Measurements from ENCODE around the gene DOCK2. TPM values are rescaled to one million over a fixed set of nuclear protein-coding genes. Genes with fewer than 3 reads are reported as not detected.

The DOCK2 gene
- total RNA-seq, 1 experiment from 2014 or later = 1.4 TPM

DNA sequence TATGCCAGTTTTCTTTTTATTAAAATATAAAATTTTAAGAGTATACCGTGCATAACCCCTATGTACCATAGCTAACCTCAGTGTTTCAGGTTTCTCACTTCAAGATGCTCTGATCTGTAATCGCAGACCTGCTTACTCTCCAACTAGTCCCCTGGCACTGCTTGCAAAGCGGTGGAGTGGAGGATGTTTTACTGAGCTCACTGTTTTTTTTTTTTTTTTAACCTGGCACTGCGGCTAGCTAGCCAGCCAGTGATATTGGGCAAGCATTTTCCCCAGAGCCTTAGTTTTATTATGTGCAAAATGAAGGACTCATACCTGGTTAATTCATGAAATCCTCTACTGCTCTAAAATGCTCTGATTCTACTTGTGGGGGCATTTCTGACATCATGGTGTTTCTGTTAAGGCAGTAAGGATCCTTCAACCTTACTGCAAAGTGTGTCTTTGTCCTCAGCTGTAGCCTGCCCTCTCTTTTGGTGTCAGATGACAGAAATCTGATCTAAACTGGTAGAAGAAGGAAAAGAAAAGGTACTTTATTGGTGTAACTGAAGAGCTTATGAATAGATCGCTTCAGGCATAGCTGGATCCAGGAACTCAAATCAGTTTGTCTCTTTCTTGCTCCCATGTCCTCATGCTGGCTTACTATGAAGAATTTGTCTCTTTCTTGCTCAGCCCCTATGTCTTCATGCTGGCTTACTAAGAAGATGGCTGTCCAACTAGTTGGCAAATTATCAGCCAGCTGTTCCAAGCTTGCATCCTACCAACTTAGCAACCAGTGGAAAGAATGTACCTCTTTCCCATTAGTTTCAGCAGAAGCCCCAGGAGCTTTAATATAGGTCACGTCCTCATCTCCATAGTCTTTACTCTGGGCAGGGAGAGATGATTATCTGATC, 59.8 kb downstream of the DOCK2 start:
- Histone ChIP-seq H3K27me3 (ENCODE audit: control insufficient read depth, insufficient read depth, low read length) (no peaks in the 10 kb centered on the region), H3K27ac (ENCODE audit: low read length) (peak overlapping the region; percentile 86), H3K9me3 (ENCODE audit: control insufficient read depth, insufficient read depth, low read depth, low read length) (no peaks in the 10 kb centered on the region; the same call in 1 of the 2 replicates), H3K4me3 (ENCODE audit: low read depth in 2 of 2, low read length in 2 of 2) (no peak overlapping the region), H3K36me3 (ENCODE audit: control insufficient read depth, insufficient read depth, low read length) (no peaks in the 10 kb centered on the region), H3K4me1 (ENCODE audit: control insufficient read depth, insufficient read depth, low read length) (peaks cover 23% of the 10 kb centered on the region)
- peak; percentile 54 for ATAC-seq
- ChIA-PET CTCF (interaction anchor here (0.5 to 1.4 kb wide), 2 partner anchors 73 to 284 kb away, joined by 3 to 6 read pairs; partner anchors contain the start of gene INSYN2B), POLR2A (interaction anchor here (0.6 to 1.4 kb wide), 2 partner anchors 28 to 113 kb away, joined by 3 to 4 read pairs; partner anchors contain the start of gene SPDL1)
- intact Hi-C loops (cut with micrococcal nuclease; ENCODE audit: unreplicated experiment) = no loop called here
- TF ChIP-seq TCF7L2 (IDR thresholded peaks at IDR 0.05; ENCODE audit: low read depth, low read length) = no peak; the same call in 1 of the 2 replicates
- no peak for TF ChIP-seq SIN3A (IDR thresholded peaks at IDR 0.05; ENCODE audit: borderline replicate concordance, insufficient read depth, low read depth, low read length)
- no peak for TF ChIP-seq REST (IDR thresholded peaks at IDR 0.05; ENCODE audit: insufficient read depth in 1 of 2, low read depth in 2 of 2, low read length in 1 of 2)
- TF ChIP-seq, protein P1, sequence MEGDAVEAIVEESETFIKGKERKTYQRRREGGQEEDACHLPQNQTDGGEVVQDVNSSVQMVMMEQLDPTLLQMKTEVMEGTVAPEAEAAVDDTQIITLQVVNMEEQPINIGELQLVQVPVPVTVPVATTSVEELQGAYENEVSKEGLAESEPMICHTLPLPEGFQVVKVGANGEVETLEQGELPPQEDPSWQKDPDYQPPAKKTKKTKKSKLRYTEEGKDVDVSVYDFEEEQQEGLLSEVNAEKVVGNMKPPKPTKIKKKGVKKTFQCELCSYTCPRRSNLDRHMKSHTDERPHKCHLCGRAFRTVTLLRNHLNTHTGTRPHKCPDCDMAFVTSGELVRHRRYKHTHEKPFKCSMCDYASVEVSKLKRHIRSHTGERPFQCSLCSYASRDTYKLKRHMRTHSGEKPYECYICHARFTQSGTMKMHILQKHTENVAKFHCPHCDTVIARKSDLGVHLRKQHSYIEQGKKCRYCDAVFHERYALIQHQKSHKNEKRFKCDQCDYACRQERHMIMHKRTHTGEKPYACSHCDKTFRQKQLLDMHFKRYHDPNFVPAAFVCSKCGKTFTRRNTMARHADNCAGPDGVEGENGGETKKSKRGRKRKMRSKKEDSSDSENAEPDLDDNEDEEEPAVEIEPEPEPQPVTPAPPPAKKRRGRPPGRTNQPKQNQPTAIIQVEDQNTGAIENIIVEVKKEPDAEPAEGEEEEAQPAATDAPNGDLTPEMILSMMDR (IDR thresholded peaks at IDR 0.05) = no peak
- TF ChIP-seq POLR2AphosphoS5 (IDR thresholded peaks at IDR 0.05; ENCODE audit: low read depth, low read length) = no peak
- DNase-seq (ENCODE audit: low read depth, low spot score) = no peak
- no TSS peak for BruUV-seq (replicated peaks)
- in situ Hi-C loops (cut with HindIII; ENCODE audit: low pct_unique_long_range_greater_than_20kb, low sequenced_read_pairs) = no loop called here

DNA sequence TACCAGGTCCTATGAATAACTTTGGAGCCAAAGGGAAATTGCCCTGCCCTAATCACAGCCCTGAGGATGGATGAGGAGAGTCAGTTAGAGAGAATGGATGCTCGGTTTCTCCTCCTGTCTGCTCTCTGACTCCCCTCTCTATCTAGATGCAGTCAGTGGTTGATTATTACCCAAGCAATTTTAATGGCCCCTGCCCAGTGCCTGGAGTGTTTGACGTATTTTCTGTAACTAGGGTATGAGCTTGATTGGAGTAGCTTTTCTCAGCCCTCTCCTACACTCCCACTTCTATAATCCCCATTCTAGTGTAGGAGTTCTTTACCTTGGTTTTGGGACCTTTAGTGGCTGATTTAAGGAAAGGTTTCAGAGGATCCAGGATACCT, 60.4 kb downstream of the DOCK2 start:
- H3K4me1 ChIP-seq (ENCODE audit: control insufficient read depth, insufficient read depth, low read length) = peaks cover 29% of the 10 kb centered on the region
- no peak for DNase-seq (ENCODE audit: low read depth, low spot score)
- intact Hi-C loops (cut with micrococcal nuclease; ENCODE audit: unreplicated experiment) (no loop called here), in situ Hi-C loops (cut with HindIII; ENCODE audit: low pct_unique_long_range_greater_than_20kb, low sequenced_read_pairs) (no loop called here)
- H3K9me3 ChIP-seq (ENCODE audit: control insufficient read depth, insufficient read depth, low read depth, low read length) = no peaks in the 10 kb centered on the region
- no TSS peak for BruUV-seq (replicated peaks)
- no peak overlapping the region for H3K4me3 ChIP-seq (ENCODE audit: low read depth in 2 of 2, low read length in 2 of 2)
- no peaks in the 10 kb centered on the region for H3K36me3 ChIP-seq (ENCODE audit: control insufficient read depth, insufficient read depth, low read length)
- TF ChIP-seq SIN3A (IDR thresholded peaks at IDR 0.05; ENCODE audit: borderline replicate concordance, insufficient read depth, low read depth, low read length) (no peak), REST (IDR thresholded peaks at IDR 0.05; ENCODE audit: insufficient read depth in 1 of 2, low read depth in 2 of 2, low read length in 1 of 2) (no peak), TCF7L2 (IDR thresholded peaks at IDR 0.05; ENCODE audit: low read depth, low read length) (no peak), POLR2AphosphoS5 (IDR thresholded peaks at IDR 0.05; ENCODE audit: low read depth, low read length) (no peak)
- TF ChIP-seq, protein P1 (IDR thresholded peaks at IDR 0.05) = no peak
- H3K27me3 ChIP-seq (ENCODE audit: control insufficient read depth, insufficient read depth, low read length) = no peaks in the 10 kb centered on the region
- no peak for ATAC-seq
- ChIA-PET POLR2A (interaction anchor here (1.4 kb wide), 1 partner anchor 114 kb away, joined by 4 read pairs; the partner anchor contains the start of gene SPDL1), CTCF (no interaction called here)
- H3K27ac ChIP-seq (ENCODE audit: low read length) = peak overlapping the region; percentile 86
